Stimulated activated CD4-positive, alpha-beta T cell treated with anti-CD3 and anti-CD28 coated beads, Interleukin-1b, Interleukin-23, amount 100 ng/mL, for 1 hour (primary cell): ENCODE data around the gene FGF22.

Source experiments
- DNase-seq, 2 donors: peaks; one replicate each; pipeline ENCODE4 v3.0.0-alpha.2; 2020; ENCODE audit warnings: low read depth in 2 of 2

FGF22 gene

GRCh38 chr19:643736-644135, 4.1 kb downstream of the FGF22 start:
- DNase-seq: no peak

- no peak for DNase-seq
Measured at GRCh38 chr19:644363-644762, 4.7 kb downstream of the FGF22 start.

GRCh38 chr19:644789-645188, 5.1 kb downstream of the FGF22 start:
- DNase-seq: no peak

GRCh38 chr19:645912-646778, 6.5 kb downstream of the FGF22 start:
- DNase-seq: no peak

GRCh38 chr19:646779-647565, 7.3 kb downstream of the FGF22 start:
- DNase-seq: no peak

GRCh38 chr19:647566-648284, 8.0 kb downstream of the FGF22 start:
- no peak for DNase-seq

GRCh38 chr19:648305-648704, 8.6 kb downstream of the FGF22 start:
- DNase-seq: no peak

- DNase-seq: no peak
Measured at GRCh38 chr19:648904-649801, 9.5 kb downstream of the FGF22 start.

- no peak for DNase-seq
Measured at GRCh38 chr19:650121-650520, 10.4 kb downstream of the FGF22 start.

- DNase-seq: no peak
Measured at GRCh38 chr19:651114-651818, 11.6 kb downstream of the FGF22 start.

GRCh38 chr19:651991-652390, 12.3 kb downstream of the FGF22 start:
- no peak for DNase-seq

GRCh38 chr19:652467-653389, 13.0 kb downstream of the FGF22 start:
- DNase-seq: no peak

- no peak for DNase-seq
Measured at GRCh38 chr19:653425-653824, 13.7 kb downstream of the FGF22 start.

- no peak for DNase-seq
Measured at GRCh38 chr19:655691-656090, 16.0 kb downstream of the FGF22 start.

GRCh38 chr19:656751-657559, 17.3 kb downstream of the FGF22 start:
- DNase-seq: no peak

GRCh38 chr19:657611-658010, 17.9 kb downstream of the FGF22 start:
- DNase-seq: no peak

- no peak for DNase-seq
Measured at GRCh38 chr19:658059-658839, 18.6 kb downstream of the FGF22 start.
